Vagina (tissue), 2 donors: ENCODE results near the gene THOC5. TPM values are rescaled to one million over a fixed set of nuclear protein-coding genes. Genes with fewer than 3 reads are reported as not detected.

Experiments used
- DNase-seq, 2 donors: peaks; one replicate each; pipeline ENCODE4 v3.0.0-alpha.2; 2017; ENCODE audit errors: extremely low spot score in 2 of 2
- H3K27ac ChIP-seq: fragments of 200-600 bp; sonication (generic); one replicate; pipeline ENCODE4 v1.5.1; 2019
- H3K27me3 ChIP-seq: fragments of 200-600 bp; sonication (generic); one replicate; pipeline ENCODE4 v1.5.1; 2019
- H3K36me3 ChIP-seq, 2 donors: fragments of 200-600 bp; sonication (generic); one replicate each; pipeline ENCODE4 v1.5.1; 2017 to 2019
- H3K4me1 ChIP-seq: fragments of 200-600 bp; sonication (generic); one replicate; pipeline ENCODE4 v1.5.1; 2019
- H3K4me3 ChIP-seq, 2 donors: fragments of 200-600 bp; sonication (generic); 1 replicate in 1 of 2; 2 replicates in 1 of 2; pipeline ENCODE4 v1.5.1; 2016 to 2019
- H3K9me3 ChIP-seq: fragments of 200-600 bp; sonication (generic); one replicate; pipeline ENCODE4 v1.5.1; 2019
- CTCF ChIP-seq, 3 experiments: fragments of 450-650 bp in 2 of 3; fragments of 200-600 bp in 1 of 3; sonication (generic) in 1 of 3; IDR thresholded peaks; one replicate each; pipeline ENCODE4 v1.5.1; 2017 to 2019; ENCODE audit warnings: antibody characterized with exemption in 3 of 3, mild to moderate bottlenecking in 2 of 3, moderate library complexity in 2 of 3
- POLR2A ChIP-seq, 2 donors: fragments of 450-650 bp; IDR thresholded peaks; one replicate each; pipeline ENCODE4 v1.6.1; 2017; ENCODE audit warnings: antibody characterized with exemption in 2 of 2, mild to moderate bottlenecking in 2 of 2, moderate library complexity in 2 of 2
- POLR2AphosphoS5 ChIP-seq, 2 donors: sonication (generic); formaldehyde crosslinking; IDR thresholded peaks; one replicate each; pipeline ENCODE4 v1.9.0; 2017; ENCODE audit warnings: antibody characterized with exemption in 2 of 2, mild to moderate bottlenecking in 2 of 2, low read depth in 1 of 2; ENCODE audit not compliant: insufficient read depth in 1 of 2
- intact Hi-C: fragments of 100-400 bp; cut with DNase I; formaldehyde crosslinking; loops from one replicate; pipeline ENCODE4 v1.15.1; 2023
- total RNA-seq: library from RNA; depleted of rRNA; stranded (reverse); fragments of >200 nt; gene quantifications from one replicate; pipeline ENCODE4 v1.2.3, GENCODE V29; 2016

The THOC5 gene
- total RNA-seq, 1 donor from 2014 or later = 32.2 TPM

GRCh38 chr22:29469755-29470154 lies 83.8 kb downstream of the THOC5 start:
- no peak for DNase-seq
- TF ChIP-seq POLR2AphosphoS5 (IDR thresholded peaks at IDR 0.05; ENCODE audit: insufficient read depth in 1 of 2, low read depth in 1 of 2) (no peak), POLR2A (IDR thresholded peaks at IDR 0.05) (no peak), CTCF (IDR thresholded peaks at IDR 0.05) (no peak)
- Histone ChIP-seq H3K27ac (no peak overlapping the region), H3K27me3 (no peaks in the 10 kb centered on the region), H3K36me3 (no peaks in the 10 kb centered on the region), H3K9me3 (no peaks in the 10 kb centered on the region), H3K4me1 (peaks cover 9% of the 10 kb centered on the region), H3K4me3 (no peak overlapping the region)
- intact Hi-C loops = no loop called here

- H3K27ac ChIP-seq = no peak overlapping the region
- no peak for TF ChIP-seq POLR2AphosphoS5 (IDR thresholded peaks at IDR 0.05; ENCODE audit: insufficient read depth in 1 of 2, low read depth in 1 of 2)
- no peak for TF ChIP-seq POLR2A (IDR thresholded peaks at IDR 0.05)
- no peak for TF ChIP-seq CTCF (IDR thresholded peaks at IDR 0.05)
- intact Hi-C loops = no loop called here
- no peak for DNase-seq
- no peak overlapping the region for H3K4me3 ChIP-seq
- H3K36me3 ChIP-seq = no peaks in the 10 kb centered on the region
- no peaks in the 10 kb centered on the region for H3K4me1 ChIP-seq
- no peaks in the 10 kb centered on the region for H3K27me3 ChIP-seq
- H3K9me3 ChIP-seq = no peaks in the 10 kb centered on the region
Observed at GRCh38 chr22:29464581-29464980, 89.0 kb downstream of the THOC5 start.

GRCh38 chr22:29463629-29464028 lies 89.9 kb downstream of the THOC5 start:
- no peak for DNase-seq
- Histone ChIP-seq H3K4me3 (no peak overlapping the region), H3K9me3 (no peaks in the 10 kb centered on the region), H3K27me3 (no peaks in the 10 kb centered on the region), H3K36me3 (no peaks in the 10 kb centered on the region), H3K4me1 (no peaks in the 10 kb centered on the region), H3K27ac (no peak overlapping the region)
- intact Hi-C loops = no loop called here
- no peak for TF ChIP-seq POLR2AphosphoS5 (IDR thresholded peaks at IDR 0.05; ENCODE audit: insufficient read depth in 1 of 2, low read depth in 1 of 2)
- TF ChIP-seq CTCF (IDR thresholded peaks at IDR 0.05) = no peak
- no peak for TF ChIP-seq POLR2A (IDR thresholded peaks at IDR 0.05)

- no peaks in the 10 kb centered on the region for H3K36me3 ChIP-seq
- intact Hi-C loops = no loop called here
- DNase-seq = no peak
- no peaks in the 10 kb centered on the region for H3K4me1 ChIP-seq
- TF ChIP-seq POLR2A (IDR thresholded peaks at IDR 0.05) (no peak), POLR2AphosphoS5 (IDR thresholded peaks at IDR 0.05; ENCODE audit: insufficient read depth in 1 of 2, low read depth in 1 of 2) (no peak), CTCF (IDR thresholded peaks at IDR 0.05) (no peak)
- no peak overlapping the region for H3K27ac ChIP-seq
- H3K9me3 ChIP-seq = no peaks in the 10 kb centered on the region
- H3K4me3 ChIP-seq = no peak overlapping the region
- no peaks in the 10 kb centered on the region for H3K27me3 ChIP-seq
Observed at GRCh38 chr22:29461263-29461662, 92.3 kb downstream of the THOC5 start.

- TF ChIP-seq CTCF (IDR thresholded peaks at IDR 0.05) (no peak), POLR2AphosphoS5 (IDR thresholded peaks at IDR 0.05; ENCODE audit: insufficient read depth in 1 of 2, low read depth in 1 of 2) (no peak), POLR2A (IDR thresholded peaks at IDR 0.05) (no peak)
- Histone ChIP-seq H3K4me3 (no peak overlapping the region), H3K4me1 (no peaks in the 10 kb centered on the region), H3K36me3 (no peaks in the 10 kb centered on the region), H3K27ac (no peak overlapping the region), H3K27me3 (no peaks in the 10 kb centered on the region), H3K9me3 (no peaks in the 10 kb centered on the region)
- intact Hi-C loops = no loop called here
- DNase-seq = no peak
Observed at GRCh38 chr22:29459773-29460172, 93.8 kb downstream of the THOC5 start.
